GM18499 (cell line): Measurements from ENCODE around the gene KIF26B.

ENCODE experiments used
- ATAC-seq: cut with Tn5 transposase; IDR thresholded peaks from one replicate; pipeline ENCODE4 v1.9.1; 2021; ENCODE audit warnings: moderate number of reproducible peaks; ENCODE audit not compliant: insufficient read depth, unreplicated experiment

Gene KIF26B

GRCh38 chr1:245742896-245743295 lies 588.1 kb downstream of the KIF26B start:
- no peak for ATAC-seq

GRCh38 chr1:245748240-245748639 lies 593.5 kb downstream of the KIF26B start:
- ATAC-seq = no peak

GRCh38 chr1:245748646-245749045 lies 593.9 kb downstream of the KIF26B start:
- ATAC-seq = no peak

DNA sequence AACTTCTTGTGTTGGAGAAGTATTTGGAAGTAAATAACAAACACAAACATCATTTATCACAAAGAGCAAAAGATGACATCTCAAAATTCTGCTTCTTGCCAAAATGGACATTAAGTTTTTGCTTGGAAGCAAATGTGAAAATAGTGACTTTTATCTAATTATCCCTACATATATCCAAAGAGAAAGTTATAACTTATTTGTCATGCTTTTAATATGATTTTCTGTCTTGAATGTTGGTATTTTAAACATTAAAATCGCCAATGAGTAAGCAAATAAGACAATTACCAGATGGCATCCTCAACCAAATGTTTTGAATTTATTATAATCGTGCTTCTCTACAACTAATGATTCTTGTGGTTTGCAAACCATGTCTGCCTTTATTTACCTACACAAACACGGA lies 594.3 kb downstream of the KIF26B start:
- no peak for ATAC-seq

DNA sequence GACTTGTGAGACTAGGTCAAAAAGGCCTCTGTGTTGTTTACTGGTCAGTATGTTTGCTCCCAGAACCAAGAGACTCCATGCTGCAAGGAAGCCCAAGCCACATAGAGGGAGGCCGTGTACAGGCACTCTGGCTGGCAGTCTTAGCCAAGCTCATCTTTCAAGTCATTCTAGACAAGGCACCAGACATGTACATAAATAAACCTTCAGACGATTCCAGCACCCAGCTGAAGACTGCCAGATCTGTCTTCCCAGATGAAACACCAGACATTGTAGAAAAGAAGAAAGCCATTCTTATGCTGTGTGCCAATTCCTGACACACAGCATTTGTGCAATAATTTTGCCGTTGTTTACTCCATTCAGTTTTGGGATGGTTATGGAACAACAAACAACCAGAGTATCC lies 595.5 kb downstream of the KIF26B start:
- ATAC-seq = no peak

- no peak for ATAC-seq
Observed at GRCh38 chr1:245751116-245751515, 596.3 kb downstream of the KIF26B start.

- no peak for ATAC-seq
Observed at GRCh38 chr1:245751726-245752470, 597.1 kb downstream of the KIF26B start.

- no peak for ATAC-seq
Observed at GRCh38 chr1:245752561-245752960, 597.8 kb downstream of the KIF26B start.

DNA sequence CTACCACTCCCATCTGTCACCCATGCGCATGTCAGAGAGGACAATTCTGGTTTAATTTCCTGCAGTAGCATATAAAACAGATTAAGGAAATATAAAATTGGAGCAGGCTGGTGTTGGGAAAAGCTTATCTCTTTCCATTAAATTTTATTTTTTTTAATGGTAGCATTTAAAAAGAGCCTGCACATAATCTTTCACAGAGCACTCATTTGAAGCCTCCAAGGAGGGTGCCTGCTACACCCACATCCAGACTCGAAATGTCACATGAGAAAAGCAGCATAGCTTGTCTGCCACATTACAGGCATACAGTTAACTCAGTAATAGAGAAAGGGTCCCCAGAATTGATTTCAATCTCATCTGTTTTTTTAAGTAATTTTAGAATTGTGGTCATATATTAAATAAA lies 599.0 kb downstream of the KIF26B start:
- no peak for ATAC-seq

GRCh38 chr1:245754463-245754961 lies 599.7 kb downstream of the KIF26B start:
- no peak for ATAC-seq
